ENCODE measurements around the gene PGRMC2.

PGRMC2 gene

DNA sequence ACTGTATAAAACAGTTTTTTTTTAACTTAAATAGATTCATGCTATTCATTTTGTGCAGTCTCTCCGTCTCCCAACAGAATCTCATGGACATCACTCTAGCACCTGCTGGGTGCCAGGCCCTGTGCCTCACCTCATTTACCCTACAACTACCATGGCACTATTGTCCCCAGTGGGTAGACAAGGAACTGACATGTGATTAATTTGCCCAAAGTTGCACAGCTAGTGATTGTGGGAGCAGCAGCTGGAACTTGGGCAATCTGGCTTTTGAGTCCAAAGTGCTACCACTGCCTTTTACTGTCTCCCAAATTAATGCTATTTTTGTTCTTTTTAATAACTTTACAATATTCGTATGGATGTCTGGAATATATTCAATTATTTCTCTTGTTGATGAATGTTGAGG lies 11.2 kb upstream of the PGRMC2 start:
- DNase-seq (ENCODE audit: low spot score): peak; percentile 31

DNA sequence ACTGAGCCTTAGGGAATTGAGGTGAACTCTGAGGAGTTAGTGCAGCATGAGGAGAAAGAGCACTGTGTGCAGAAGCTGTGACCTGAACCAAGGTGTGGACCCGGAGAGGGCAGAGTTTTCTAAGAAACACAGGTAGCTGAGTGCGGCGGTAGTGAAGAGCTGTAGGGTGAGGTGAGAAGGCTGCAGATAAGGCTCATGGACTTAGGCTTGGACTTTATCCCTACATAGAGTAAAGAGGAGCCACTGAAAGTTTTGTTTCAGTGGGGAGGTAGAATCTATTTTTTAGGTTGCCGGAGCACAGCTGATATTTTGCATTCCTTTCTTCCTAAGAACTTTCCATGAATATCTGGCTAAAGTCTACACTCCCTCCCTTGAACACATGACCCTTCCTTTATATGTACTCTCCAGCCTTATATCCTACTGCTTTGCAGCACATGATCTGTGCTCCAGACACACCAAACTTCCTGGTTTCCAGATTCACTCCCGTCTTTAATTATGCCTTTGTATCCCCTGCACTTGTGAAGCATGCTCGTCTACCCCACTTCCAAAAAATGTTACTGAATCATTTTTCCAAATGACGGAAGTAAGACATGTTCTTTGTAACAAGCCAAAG lies 10.6 kb upstream of the PGRMC2 start:
- DNase-seq (ENCODE audit: low spot score): no peak

GRCh38 chr4:128295255-128295654 lies 7.6 kb upstream of the PGRMC2 start:
- DNase-seq (ENCODE audit: low spot score): no peak

- no peak for DNase-seq (ENCODE audit: low spot score)
Measured at GRCh38 chr4:128294464-128294863, 6.9 kb upstream of the PGRMC2 start.

GRCh38 chr4:128292349-128292748 lies 4.7 kb upstream of the PGRMC2 start:
- DNase-seq (ENCODE audit: low spot score): no peak

DNA sequence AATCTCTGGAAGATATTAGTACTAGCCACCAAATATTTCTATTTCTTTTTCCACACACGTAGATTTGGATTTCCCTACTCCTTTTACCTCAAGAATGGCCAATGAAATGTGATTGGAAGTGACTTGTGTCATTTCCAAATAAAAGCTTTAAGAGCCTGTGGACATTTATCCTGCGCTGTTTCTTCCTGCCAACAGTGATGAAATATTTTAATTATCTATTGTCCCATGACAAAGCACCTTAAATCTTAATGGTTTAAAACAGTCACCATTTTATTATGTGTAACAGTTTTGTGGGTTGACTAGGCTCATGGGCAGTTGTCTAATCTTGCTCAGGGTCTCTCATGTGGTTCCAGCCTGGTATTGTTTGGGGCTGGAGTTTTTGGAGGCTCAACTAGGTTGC lies 3.5 kb upstream of the PGRMC2 start:
- no peak for DNase-seq (ENCODE audit: low spot score)

- DNase-seq (ENCODE audit: low spot score): no peak
Measured at GRCh38 chr4:128290526-128290925, 2.9 kb upstream of the PGRMC2 start.

GRCh38 chr4:128289523-128290158 lies 2.0 kb upstream of the PGRMC2 start:
- DNase-seq (ENCODE audit: low spot score): peak; percentile 8

DNA sequence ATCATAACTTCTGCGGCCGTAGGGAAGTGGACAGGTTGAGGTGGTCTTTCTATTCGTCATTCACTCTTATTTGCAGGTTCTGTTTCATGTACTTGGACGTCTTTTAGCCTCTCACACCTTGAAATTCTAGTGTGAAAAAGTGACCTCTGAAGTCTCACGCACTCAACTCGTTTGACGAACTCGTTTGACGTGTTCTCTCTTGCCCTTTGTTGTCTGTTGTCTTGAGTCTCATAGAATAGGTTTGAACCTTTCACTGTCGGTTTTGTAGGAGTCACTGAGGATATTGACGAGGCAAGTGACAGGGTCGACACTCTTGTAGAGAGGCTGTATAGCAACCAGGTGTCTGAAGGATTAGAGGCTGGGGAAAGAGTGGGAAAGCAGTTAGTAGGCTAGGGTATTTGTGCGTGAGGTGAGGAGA lies 1.1 kb upstream of the PGRMC2 start:
- peak; percentile 74 for DNase-seq (ENCODE audit: low spot score)

DNA sequence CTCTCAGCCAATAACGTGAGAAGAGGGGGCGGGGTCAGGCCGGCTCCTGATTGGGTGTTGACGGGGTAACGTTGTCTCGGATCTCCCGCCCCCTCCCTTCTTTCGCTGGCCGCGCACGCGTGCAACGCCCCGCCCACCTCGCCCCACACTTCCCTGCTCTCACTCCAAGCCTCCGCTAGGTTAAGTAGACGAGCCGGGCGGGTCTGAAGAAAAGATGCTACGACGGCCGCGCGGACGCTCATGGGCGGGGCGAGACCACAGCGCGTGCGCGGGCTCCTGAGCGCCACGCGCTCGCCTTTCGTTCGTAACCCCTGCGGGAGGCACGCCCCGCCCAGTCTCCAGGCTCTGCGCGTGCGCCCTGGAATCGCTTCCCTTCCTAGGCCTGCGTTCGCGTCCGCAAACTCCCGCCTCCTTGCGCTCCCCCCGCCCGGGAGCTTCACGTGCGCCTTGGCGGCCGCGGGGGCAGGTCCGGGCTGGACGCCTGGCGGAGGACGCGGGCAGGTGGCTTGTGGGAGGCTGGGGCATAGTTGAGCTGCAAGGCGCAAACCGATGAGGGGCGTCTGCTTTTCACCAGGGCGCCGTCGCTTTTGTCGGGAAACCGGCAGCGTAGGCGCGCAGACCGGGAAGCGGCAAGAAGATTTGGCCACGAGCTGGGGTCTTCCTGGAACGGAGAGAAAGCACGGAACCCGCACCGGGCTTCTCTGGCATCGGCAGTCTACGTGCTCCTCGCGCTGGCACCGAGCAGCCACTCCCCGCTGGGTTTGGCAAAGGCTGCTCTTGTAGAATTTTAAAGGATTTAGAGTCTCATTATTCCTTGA lies 467 bp upstream of the PGRMC2 start:
- peak; percentile 98 for DNase-seq (ENCODE audit: low spot score)

GRCh38 chr4:128286474-128287058 lies 1.0 kb downstream of the PGRMC2 start:
- peak; percentile 78 for DNase-seq (ENCODE audit: low spot score)

GRCh38 chr4:128285085-128285997 lies 2.3 kb downstream of the PGRMC2 start:
- no peak for DNase-seq (ENCODE audit: low spot score)

DNA sequence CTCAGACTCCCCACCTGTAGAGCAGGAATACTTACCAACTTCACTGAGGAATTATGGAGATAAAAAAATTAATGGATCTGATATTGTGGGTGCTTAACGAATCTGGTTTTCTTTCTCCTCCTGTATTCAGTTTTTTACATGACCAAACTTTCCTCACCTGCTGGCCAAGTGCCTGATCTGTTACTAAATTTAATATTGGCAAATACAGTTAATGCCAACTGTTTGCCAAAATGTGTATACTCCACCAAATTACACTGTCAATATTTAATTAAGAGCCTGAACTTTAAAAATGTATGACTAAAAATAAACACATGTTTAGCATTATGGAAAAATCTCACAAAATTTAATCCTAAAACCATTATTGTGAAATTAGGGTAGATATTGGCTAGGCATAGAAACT lies 3.3 kb downstream of the PGRMC2 start:
- no peak for DNase-seq (ENCODE audit: low spot score)

GRCh38 chr4:128283071-128283470 lies 4.5 kb downstream of the PGRMC2 start:
- no peak for DNase-seq (ENCODE audit: low spot score)

GRCh38 chr4:128282516-128282915 lies 5.1 kb downstream of the PGRMC2 start:
- DNase-seq (ENCODE audit: low spot score): no peak

GRCh38 chr4:128281354-128281753 lies 6.3 kb downstream of the PGRMC2 start:
- no peak for DNase-seq (ENCODE audit: low spot score)

GRCh38 chr4:128279624-128280225 lies 7.9 kb downstream of the PGRMC2 start:
- DNase-seq (ENCODE audit: low spot score): no peak

GRCh38 chr4:128277856-128278255 lies 9.8 kb downstream of the PGRMC2 start:
- DNase-seq (ENCODE audit: low spot score): no peak

GRCh38 chr4:128275346-128275745 lies 12.3 kb downstream of the PGRMC2 start:
- no peak for DNase-seq (ENCODE audit: low spot score)

DNA sequence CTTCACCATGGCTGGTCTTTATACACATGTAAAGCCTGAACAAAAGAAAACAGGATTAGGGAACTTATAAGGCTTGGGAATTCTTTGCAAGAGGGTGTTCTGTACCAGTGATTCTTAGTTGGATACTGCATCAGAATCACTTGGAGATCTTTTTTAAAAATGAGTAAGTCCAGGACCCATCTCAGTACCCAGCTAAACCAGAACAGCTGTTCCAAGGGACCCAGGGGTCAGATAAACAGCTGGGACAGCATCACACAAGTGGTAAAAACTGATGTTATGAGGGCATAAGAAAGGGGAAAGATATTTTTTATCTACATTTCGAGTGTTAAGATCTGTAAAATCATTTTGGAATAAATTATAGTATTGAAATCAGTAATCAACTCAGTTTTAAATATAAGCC lies 16.1 kb downstream of the PGRMC2 start:
- no peak for DNase-seq (ENCODE audit: low spot score)

DNA sequence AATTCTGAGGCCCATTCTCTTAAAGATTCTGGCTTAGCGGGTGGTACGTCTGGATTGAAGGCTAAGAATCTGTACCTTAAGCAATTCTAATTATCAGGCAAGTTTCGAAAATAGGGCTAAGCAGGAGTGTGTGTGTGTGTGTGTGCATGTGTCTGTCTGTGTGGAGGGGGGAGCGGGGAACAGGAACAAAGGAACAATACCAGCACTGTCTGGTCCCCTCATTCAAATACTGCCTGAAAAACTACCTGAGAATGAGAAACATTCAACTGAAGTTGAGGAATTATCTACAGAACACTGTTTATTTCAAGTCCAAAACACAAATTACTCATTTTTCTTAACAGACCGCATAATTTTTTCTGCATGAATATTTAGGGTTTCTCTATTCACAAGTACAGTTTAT lies 18.6 kb downstream of the PGRMC2 start:
- no peak for DNase-seq (ENCODE audit: low spot score)
